Fibroblast of skin of left quadriceps (primary cell): ENCODE results near the gene PLEKHG1.
A peak's percentile ranks its signal among the peaks of the same experiment; 100 is the strongest.

Source experiments
- DNase-seq, 2 experiments: peaks; one replicate each; pipeline ENCODE4 v3.0.0-alpha.2; 2013; ENCODE audit warnings: low read depth in 2 of 2

Gene PLEKHG1

GRCh38 chr6:150620244-150620643, 20.6 kb downstream of the PLEKHG1 start:
- no peak for DNase-seq

- DNase-seq: no peak
Measured at GRCh38 chr6:150620763-150621162, 21.1 kb downstream of the PLEKHG1 start.

- no peak for DNase-seq
Measured at GRCh38 chr6:150622476-150622875, 22.8 kb downstream of the PLEKHG1 start.

- no peak for DNase-seq
Measured at GRCh38 chr6:150622941-150623874, 23.5 kb downstream of the PLEKHG1 start.

- no peak for DNase-seq
Measured at GRCh38 chr6:150624191-150624590, 24.5 kb downstream of the PLEKHG1 start.

GRCh38 chr6:150625927-150626326, 26.2 kb downstream of the PLEKHG1 start:
- no peak for DNase-seq

- no peak for DNase-seq
Measured at GRCh38 chr6:150627154-150627553, 27.5 kb downstream of the PLEKHG1 start.

GRCh38 chr6:150627585-150628025, 27.9 kb downstream of the PLEKHG1 start:
- DNase-seq: peak; percentile 86 to 89

- no peak for DNase-seq
Measured at GRCh38 chr6:150628908-150629307, 29.2 kb downstream of the PLEKHG1 start.

- DNase-seq: no peak
Measured at GRCh38 chr6:150631283-150631983, 31.7 kb downstream of the PLEKHG1 start.

- no peak for DNase-seq
Measured at GRCh38 chr6:150631984-150632642, 32.4 kb downstream of the PLEKHG1 start.

- no peak for DNase-seq
Measured at GRCh38 chr6:150632785-150633485, 33.2 kb downstream of the PLEKHG1 start.

- no peak for DNase-seq
Measured at GRCh38 chr6:150633486-150633834, 33.8 kb downstream of the PLEKHG1 start.

- DNase-seq: peak; percentile 81 to 82
Measured at GRCh38 chr6:150634176-150634963, 34.7 kb downstream of the PLEKHG1 start.

GRCh38 chr6:150634964-150635292, 35.2 kb downstream of the PLEKHG1 start:
- no peak for DNase-seq

- DNase-seq: no peak
Measured at GRCh38 chr6:150635906-150636514, 36.3 kb downstream of the PLEKHG1 start.

GRCh38 chr6:150636808-150637207, 37.1 kb downstream of the PLEKHG1 start:
- no peak for DNase-seq

- DNase-seq: no peak
Measured at GRCh38 chr6:150637266-150637665, 37.6 kb downstream of the PLEKHG1 start.

- no peak for DNase-seq
Measured at GRCh38 chr6:150638267-150638666, 38.6 kb downstream of the PLEKHG1 start.

- DNase-seq: no peak
Measured at GRCh38 chr6:150638765-150639164, 39.1 kb downstream of the PLEKHG1 start.
